Measurements from ENCODE around the gene SPATA2L. TPM values are rescaled to one million over a fixed set of nuclear protein-coding genes. Genes with fewer than 3 reads are reported as not detected.

SPATA2L gene
- total and polyA plus RNA-seq, 2 of the 13 experiments (the other 11 are each of a cell fraction or from before 2014, with no cell fraction given): 9.1 to 20.7 TPM

- TF ChIP-seq ZNF569 (CRISPR knock-in tag; IDR thresholded peaks at IDR 0.05; ENCODE audit: borderline replicate concordance) (no peak), ZNF703 (CRISPR knock-in tag; IDR thresholded peaks at IDR 0.05; ENCODE audit: borderline replicate concordance) (no peak), BRD4 (CRISPR knock-in tag; IDR thresholded peaks at IDR 0.05) (no peak), CEBPG (CRISPR knock-in tag; IDR thresholded peaks at IDR 0.05) (no peak), EEA1 (CRISPR knock-in tag; IDR thresholded peaks at IDR 0.05; ENCODE audit: borderline replicate concordance) (no peak), ZNF605 (CRISPR knock-in tag; IDR thresholded peaks at IDR 0.05) (peak; percentile 58; the same call in 1 of the 2 replicates), ZNF556 (CRISPR knock-in tag; IDR thresholded peaks at IDR 0.05; ENCODE audit: borderline replicate concordance) (no peak), NCOR1 (IDR thresholded peaks at IDR 0.05; ENCODE audit: borderline replicate concordance, low read length) (no peak), ZNF547 (CRISPR knock-in tag; IDR thresholded peaks at IDR 0.05) (no peak), KDM1A (CRISPR knock-in tag; IDR thresholded peaks at IDR 0.05) (no peak), ZNF337 (CRISPR knock-in tag; IDR thresholded peaks at IDR 0.05; ENCODE audit: borderline replicate concordance, low read depth) (no peak), ZNF138 (CRISPR knock-in tag; IDR thresholded peaks at IDR 0.05; ENCODE audit: low read depth) (0 out of 2 replicates have a peak, but pooled peaks have one; percentile 37)
- TF ChIP-seq, protein P1, sequence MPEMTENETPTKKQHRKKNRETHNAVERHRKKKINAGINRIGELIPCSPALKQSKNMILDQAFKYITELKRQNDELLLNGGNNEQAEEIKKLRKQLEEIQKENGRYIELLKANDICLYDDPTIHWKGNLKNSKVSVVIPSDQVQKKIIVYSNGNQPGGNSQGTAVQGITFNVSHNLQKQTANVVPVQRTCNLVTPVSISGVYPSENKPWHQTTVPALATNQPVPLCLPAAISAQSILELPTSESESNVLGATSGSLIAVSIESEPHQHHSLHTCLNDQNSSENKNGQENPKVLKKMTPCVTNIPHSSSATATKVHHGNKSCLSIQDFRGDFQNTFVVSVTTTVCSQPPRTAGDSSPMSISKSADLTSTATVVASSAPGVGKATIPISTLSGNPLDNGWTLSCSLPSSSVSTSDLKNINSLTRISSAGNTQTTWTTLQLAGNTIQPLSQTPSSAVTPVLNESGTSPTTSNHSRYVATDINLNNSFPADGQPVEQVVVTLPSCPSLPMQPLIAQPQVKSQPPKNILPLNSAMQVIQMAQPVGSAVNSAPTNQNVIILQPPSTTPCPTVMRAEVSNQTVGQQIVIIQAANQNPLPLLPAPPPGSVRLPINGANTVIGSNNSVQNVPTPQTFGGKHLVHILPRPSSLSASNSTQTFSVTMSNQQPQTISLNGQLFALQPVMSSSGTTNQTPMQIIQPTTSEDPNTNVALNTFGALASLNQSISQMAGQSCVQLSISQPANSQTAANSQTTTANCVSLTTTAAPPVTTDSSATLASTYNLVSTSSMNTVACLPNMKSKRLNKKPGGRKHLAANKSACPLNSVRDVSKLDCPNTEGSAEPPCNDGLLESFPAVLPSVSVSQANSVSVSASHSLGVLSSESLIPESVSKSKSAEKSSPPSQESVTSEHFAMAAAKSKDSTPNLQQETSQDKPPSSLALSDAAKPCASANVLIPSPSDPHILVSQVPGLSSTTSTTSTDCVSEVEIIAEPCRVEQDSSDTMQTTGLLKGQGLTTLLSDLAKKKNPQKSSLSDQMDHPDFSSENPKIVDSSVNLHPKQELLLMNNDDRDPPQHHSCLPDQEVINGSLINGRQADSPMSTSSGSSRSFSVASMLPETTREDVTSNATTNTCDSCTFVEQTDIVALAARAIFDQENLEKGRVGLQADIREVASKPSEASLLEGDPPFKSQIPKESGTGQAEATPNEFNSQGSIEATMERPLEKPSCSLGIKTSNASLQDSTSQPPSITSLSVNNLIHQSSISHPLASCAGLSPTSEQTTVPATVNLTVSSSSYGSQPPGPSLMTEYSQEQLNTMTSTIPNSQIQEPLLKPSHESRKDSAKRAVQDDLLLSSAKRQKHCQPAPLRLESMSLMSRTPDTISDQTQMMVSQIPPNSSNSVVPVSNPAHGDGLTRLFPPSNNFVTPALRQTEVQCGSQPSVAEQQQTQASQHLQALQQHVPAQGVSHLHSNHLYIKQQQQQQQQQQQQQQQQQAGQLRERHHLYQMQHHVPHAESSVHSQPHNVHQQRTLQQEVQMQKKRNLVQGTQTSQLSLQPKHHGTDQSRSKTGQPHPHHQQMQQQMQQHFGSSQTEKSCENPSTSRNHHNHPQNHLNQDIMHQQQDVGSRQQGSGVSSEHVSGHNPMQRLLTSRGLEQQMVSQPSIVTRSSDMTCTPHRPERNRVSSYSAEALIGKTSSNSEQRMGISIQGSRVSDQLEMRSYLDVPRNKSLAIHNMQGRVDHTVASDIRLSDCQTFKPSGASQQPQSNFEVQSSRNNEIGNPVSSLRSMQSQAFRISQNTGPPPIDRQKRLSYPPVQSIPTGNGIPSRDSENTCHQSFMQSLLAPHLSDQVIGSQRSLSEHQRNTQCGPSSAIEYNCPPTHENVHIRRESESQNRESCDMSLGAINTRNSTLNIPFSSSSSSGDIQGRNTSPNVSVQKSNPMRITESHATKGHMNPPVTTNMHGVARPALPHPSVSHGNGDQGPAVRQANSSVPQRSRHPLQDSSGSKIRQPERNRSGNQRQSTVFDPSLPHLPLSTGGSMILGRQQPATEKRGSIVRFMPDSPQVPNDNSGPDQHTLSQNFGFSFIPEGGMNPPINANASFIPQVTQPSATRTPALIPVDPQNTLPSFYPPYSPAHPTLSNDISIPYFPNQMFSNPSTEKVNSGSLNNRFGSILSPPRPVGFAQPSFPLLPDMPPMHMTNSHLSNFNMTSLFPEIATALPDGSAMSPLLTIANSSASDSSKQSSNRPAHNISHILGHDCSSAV (CRISPR knock-in tag; IDR thresholded peaks at IDR 0.05; ENCODE audit: borderline replicate concordance): no peak
- TF ChIP-seq, protein P2, sequence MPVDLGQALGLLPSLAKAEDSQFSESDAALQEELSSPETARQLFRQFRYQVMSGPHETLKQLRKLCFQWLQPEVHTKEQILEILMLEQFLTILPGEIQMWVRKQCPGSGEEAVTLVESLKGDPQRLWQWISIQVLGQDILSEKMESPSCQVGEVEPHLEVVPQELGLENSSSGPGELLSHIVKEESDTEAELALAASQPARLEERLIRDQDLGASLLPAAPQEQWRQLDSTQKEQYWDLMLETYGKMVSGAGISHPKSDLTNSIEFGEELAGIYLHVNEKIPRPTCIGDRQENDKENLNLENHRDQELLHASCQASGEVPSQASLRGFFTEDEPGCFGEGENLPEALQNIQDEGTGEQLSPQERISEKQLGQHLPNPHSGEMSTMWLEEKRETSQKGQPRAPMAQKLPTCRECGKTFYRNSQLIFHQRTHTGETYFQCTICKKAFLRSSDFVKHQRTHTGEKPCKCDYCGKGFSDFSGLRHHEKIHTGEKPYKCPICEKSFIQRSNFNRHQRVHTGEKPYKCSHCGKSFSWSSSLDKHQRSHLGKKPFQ (CRISPR knock-in tag; IDR thresholded peaks at IDR 0.05; ENCODE audit: insufficient replicate concordance): no peak
- TF ChIP-seq, protein P3, sequence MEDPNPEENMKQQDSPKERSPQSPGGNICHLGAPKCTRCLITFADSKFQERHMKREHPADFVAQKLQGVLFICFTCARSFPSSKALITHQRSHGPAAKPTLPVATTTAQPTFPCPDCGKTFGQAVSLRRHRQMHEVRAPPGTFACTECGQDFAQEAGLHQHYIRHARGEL (CRISPR knock-in tag; IDR thresholded peaks at IDR 0.05): no peak
These were observed 9.4 kb downstream of the SPATA2L start (continued) for GRCh38 chr16:89691986-89692569.
